Neural cell (in vitro differentiated cells): Measurements from ENCODE around the gene ZNF3. TPM values are rescaled to one million over a fixed set of nuclear protein-coding genes. Genes with fewer than 3 reads are reported as not detected.

ENCODE experiments used
- H2AFZ ChIP-seq: fragments of 200-600, 300-800 bp; sonication (generic), shearing (Covaris generic); 2 replicates; pipeline ENCODE4 v1.6.0; 2014; ENCODE audit warnings: low read depth, mild to moderate bottlenecking, antibody characterized with exemption, low read length, moderate library complexity
- H3F3A ChIP-seq: fragments of 200-600 bp; shearing (Covaris generic); 2 replicates; pipeline ENCODE4 v1.6.1; 2016; ENCODE audit warnings: mild to moderate bottlenecking, moderate library complexity, mixed read lengths, antibody characterized with exemption, low read length; ENCODE audit not compliant: insufficient read depth, poor library complexity, severe bottlenecking
- H3K27ac ChIP-seq: fragments of 200-600, 300-800 bp; sonication (generic), shearing (Covaris generic); 2 replicates; pipeline ENCODE4 v1.5.1; 2014; ENCODE audit warnings: mild to moderate bottlenecking, low read length, moderate library complexity
- H3K27me3 ChIP-seq: fragments of 300-800, 200-600 bp; sonication (generic), shearing (Covaris generic); 2 replicates; pipeline ENCODE4 v1.6.0; 2014; ENCODE audit warnings: mild to moderate bottlenecking, low read depth, low read length, moderate library complexity; ENCODE audit not compliant: insufficient read depth
- H3K36me3 ChIP-seq: fragments of 300-800, 200-600 bp; sonication (generic), shearing (Covaris generic); 2 replicates; pipeline ENCODE4 v1.5.1; 2014; ENCODE audit warnings: mild to moderate bottlenecking, antibody characterized with exemption, low read length, moderate library complexity; ENCODE audit not compliant: insufficient read depth
- H3K4me2 ChIP-seq: fragments of 300-800, 200-600 bp; sonication (generic), shearing (Covaris generic); 2 replicates; pipeline ENCODE4 v1.6.0; 2014; ENCODE audit warnings: mild to moderate bottlenecking, low read length
- H3K4me3 ChIP-seq: fragments of 300-800, 200-600 bp; sonication (generic), shearing (Covaris generic); 2 replicates; pipeline ENCODE4 v1.5.1; 2014; ENCODE audit warnings: mild to moderate bottlenecking, low read length, moderate library complexity
- H3K79me2 ChIP-seq: fragments of 200-600 bp; shearing (Covaris generic); replicated peaks from 2 replicates; pipeline ENCODE4 v1.6.0; 2014; ENCODE audit warnings: mild to moderate bottlenecking, low read length, moderate library complexity; ENCODE audit not compliant: insufficient read depth
- H3K9ac ChIP-seq: fragments of 300-800, 200-600 bp; sonication (generic), shearing (Covaris generic); 2 replicates; pipeline ENCODE4 v1.6.1; 2016; ENCODE audit warnings: mild to moderate bottlenecking, low read length, mixed read lengths
- H3K9me2 ChIP-seq: fragments of 200-600 bp; shearing (Covaris generic); 2 replicates; pipeline ENCODE4 v1.6.1; 2016; ENCODE audit warnings: mild to moderate bottlenecking, low read length, mixed read lengths; ENCODE audit not compliant: insufficient read depth
- H3K9me3 ChIP-seq: fragments of 200-600, 300-800 bp; sonication (generic), shearing (Covaris generic); 2 replicates; pipeline ENCODE4 v1.6.1; 2016; ENCODE audit warnings: mild to moderate bottlenecking, mixed run types, low read length, moderate library complexity, mixed read lengths
- H4K20me1 ChIP-seq: fragments of 200-600 bp; shearing (Covaris generic); 2 replicates; pipeline ENCODE4 v1.6.1; 2016; ENCODE audit warnings: mild to moderate bottlenecking, mixed run types; ENCODE audit not compliant: insufficient read depth
- CTCF ChIP-seq: fragments of 450-650 bp; IDR thresholded peaks from 2 replicates; pipeline ENCODE4 v1.5.1; 2014; ENCODE audit warnings: antibody characterized with exemption, mild to moderate bottlenecking, moderate library complexity; ENCODE audit not compliant: poor library complexity, severe bottlenecking
- EP300 ChIP-seq: fragments of 450-650 bp; conservative IDR thresholded peaks from 2 replicates; pipeline ENCODE4 v1.6.1; 2014; ENCODE audit warnings: antibody characterized with exemption, mild to moderate bottlenecking, moderate library complexity; ENCODE audit not compliant: poor library complexity, severe bottlenecking
- EZH2 ChIP-seq: fragments of 200-600, 300-800 bp; shearing (Covaris generic), sonication (generic); IDR thresholded peaks from 2 replicates; pipeline ENCODE4 v1.6.1; 2014; ENCODE audit warnings: antibody characterized with exemption, low read length, borderline replicate concordance, mild to moderate bottlenecking; ENCODE audit not compliant: insufficient read depth, poor library complexity, severe bottlenecking
- MXI1 ChIP-seq: fragments of 450-650 bp; conservative IDR thresholded peaks from 2 replicates; pipeline ENCODE4 v1.6.1; 2014; ENCODE audit warnings: antibody characterized with exemption, mild to moderate bottlenecking; ENCODE audit not compliant: poor library complexity, severe bottlenecking
- POLR2AphosphoS5 ChIP-seq: IDR thresholded peaks from 2 replicates; pipeline ENCODE4 v1.6.1; 2012
- RAD21 ChIP-seq: fragments of 450-650 bp; conservative IDR thresholded peaks from 2 replicates; pipeline ENCODE4 v1.6.1; 2014; ENCODE audit warnings: antibody characterized with exemption, mild to moderate bottlenecking, moderate library complexity
- REST ChIP-seq: IDR thresholded peaks from 2 replicates; pipeline ENCODE4 v1.6.1; 2012; ENCODE audit warnings: borderline replicate concordance
- SMC3 ChIP-seq: fragments of 450-650 bp; conservative IDR thresholded peaks from 2 replicates; pipeline ENCODE4 v1.6.1; 2014; ENCODE audit warnings: antibody characterized with exemption, mild to moderate bottlenecking, moderate library complexity; ENCODE audit not compliant: poor library complexity
- TAF1 ChIP-seq: IDR thresholded peaks from 2 replicates; pipeline ENCODE4 v1.6.1; 2012; ENCODE audit warnings: low read depth
- polyA plus RNA-seq: library from polyadenylated mRNA; depleted of rRNA; stranded (reverse); fragments of >200 nt; gene quantifications from 2 replicates; pipeline ENCODE4 v1.2.3, GENCODE V29; 2014

Gene ZNF3
- polyA plus RNA-seq, 1 donor from 2014 or later: 57.2 TPM

GRCh38 chr7:100107890-100108289 lies 26.4 kb upstream of the ZNF3 start:
- no peak for TF ChIP-seq TAF1
- TF ChIP-seq CTCF: no peak
- TF ChIP-seq MXI1: no peak
- no peak for TF ChIP-seq POLR2AphosphoS5
- no peak for TF ChIP-seq RAD21
- no peak for TF ChIP-seq EP300
- no peak for TF ChIP-seq REST
- no peak for TF ChIP-seq EZH2
- TF ChIP-seq SMC3: no peak
- Histone ChIP-seq H3K36me3 (no peaks in the 10 kb centered on the region), H4K20me1 (no peaks in the 10 kb centered on the region)

DNA sequence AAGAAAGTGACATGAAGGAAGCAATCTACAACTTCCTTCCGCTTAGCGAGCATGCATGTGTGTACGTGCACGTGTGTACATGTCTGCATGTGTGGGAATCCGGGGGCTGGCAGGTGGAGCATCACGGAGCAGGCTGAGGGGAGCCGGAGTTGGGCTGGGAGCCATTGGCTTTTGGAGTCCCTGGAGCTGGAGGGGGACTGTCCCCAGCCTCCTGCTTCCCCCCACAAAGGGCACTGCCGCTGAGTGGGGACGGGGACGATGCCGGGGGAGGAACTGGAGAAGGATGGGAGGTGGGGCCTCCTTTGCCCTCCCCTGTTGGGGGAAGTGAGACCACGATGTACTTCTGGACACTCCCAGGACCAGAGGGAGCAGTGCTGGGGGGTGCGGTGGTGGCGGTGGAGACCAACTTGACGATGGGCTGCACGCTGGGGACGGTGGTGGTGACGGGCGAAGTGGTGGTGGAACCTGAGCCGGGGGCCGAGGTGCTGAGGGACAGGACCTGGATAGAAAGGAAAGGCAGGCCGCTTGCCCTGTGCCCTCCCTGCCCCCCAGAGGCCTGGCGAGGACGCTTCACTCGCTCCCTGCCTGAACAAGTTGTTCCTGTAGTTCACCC lies 25.7 kb upstream of the ZNF3 start:
- no peaks in the 10 kb centered on the region for H3K79me2 ChIP-seq
- no peak overlapping the region for H3K4me2 ChIP-seq
- no peak overlapping the region for H3K27ac ChIP-seq
- no peaks in the 10 kb centered on the region for H3F3A ChIP-seq
- no peak overlapping the region for H3K4me3 ChIP-seq
- H3K36me3 ChIP-seq: no peaks in the 10 kb centered on the region
- H2AFZ ChIP-seq: no peak overlapping the region
- H3K9ac ChIP-seq: no peak overlapping the region
- H4K20me1 ChIP-seq: no peaks in the 10 kb centered on the region
- TF ChIP-seq POLR2AphosphoS5 (no peak), MXI1 (no peak), RAD21 (no peak), EP300 (no peak), REST (no peak), TAF1 (no peak), SMC3 (no peak), CTCF (no peak), EZH2 (no peak)
- H3K9me3 ChIP-seq: no peaks in the 10 kb centered on the region
- no peaks in the 10 kb centered on the region for H3K9me2 ChIP-seq
- no peaks in the 10 kb centered on the region for H3K27me3 ChIP-seq

More at GRCh38 chr7:100107890-100108289, 26.4 kb upstream of the ZNF3 start:
- no peak overlapping the region for H3K9ac ChIP-seq
- H3K4me2 ChIP-seq: no peak overlapping the region
- H3K4me3 ChIP-seq: no peak overlapping the region
- H3F3A ChIP-seq: no peaks in the 10 kb centered on the region
- H2AFZ ChIP-seq: no peak overlapping the region
- H3K9me2 ChIP-seq: no peaks in the 10 kb centered on the region
- H3K27ac ChIP-seq: no peak overlapping the region
- H3K27me3 ChIP-seq: no peaks in the 10 kb centered on the region
- H3K79me2 ChIP-seq: no peaks in the 10 kb centered on the region
- H3K9me3 ChIP-seq: no peaks in the 10 kb centered on the region
